ENCODE results near the gene CLDN22. TPM values are rescaled to one million over a fixed set of nuclear protein-coding genes. Genes with fewer than 3 reads are reported as not detected.

The CLDN22 gene
- total RNA-seq, 2 experiments from 2014 or later: not detected

GRCh38 chr4:183314806-183315205 lies 5.3 kb downstream of the CLDN22 start:
- Mint-ChIP-seq H3K4me1 (no peaks in the 10 kb centered on the region), H3K9me3 (no peaks in the 10 kb centered on the region), H3K36me3 (peaks cover 2% of the 10 kb centered on the region), H3K27me3 (no peaks in the 10 kb centered on the region), H3K4me3 (no peak overlapping the region), H3K27ac (no peak overlapping the region)
- DNase-seq: no peak

- H3K27me3 Mint-ChIP-seq: no peaks in the 10 kb centered on the region
- no peaks in the 10 kb centered on the region for H3K9me3 Mint-ChIP-seq
- no peak for DNase-seq
- no peak overlapping the region for H3K4me3 Mint-ChIP-seq
- no peaks in the 10 kb centered on the region for H3K4me1 Mint-ChIP-seq
- peaks cover 2% of the 10 kb centered on the region for H3K36me3 Mint-ChIP-seq
- no peak overlapping the region for H3K27ac Mint-ChIP-seq
These were observed 5.7 kb downstream of the CLDN22 start for GRCh38 chr4:183314336-183314735.

DNA sequence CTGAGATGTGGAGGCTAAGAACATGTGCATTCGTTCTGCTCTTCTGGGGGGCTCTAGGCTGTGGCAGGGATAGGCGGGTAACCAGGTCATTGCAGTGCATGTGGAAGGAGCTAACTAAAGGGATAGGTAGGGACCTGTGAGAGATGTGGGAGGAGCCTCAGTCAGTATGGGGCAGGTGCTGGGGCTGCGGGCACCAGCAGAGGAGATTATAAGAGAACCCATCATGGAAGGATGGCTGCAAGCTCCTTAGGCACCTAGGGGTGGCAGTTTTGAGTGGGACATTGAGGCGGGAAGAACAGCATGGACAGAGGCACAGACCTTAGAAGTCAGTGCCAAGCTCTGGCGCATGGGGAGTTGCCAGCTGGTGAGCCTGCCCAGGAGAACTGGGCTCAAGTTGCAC lies 7.2 kb downstream of the CLDN22 start:
- no peak for DNase-seq
- H3K27me3 Mint-ChIP-seq: no peaks in the 10 kb centered on the region
- H3K4me1 Mint-ChIP-seq: no peaks in the 10 kb centered on the region
- no peaks in the 10 kb centered on the region for H3K9me3 Mint-ChIP-seq
- no peak overlapping the region for H3K4me3 Mint-ChIP-seq
- H3K27ac Mint-ChIP-seq: no peak overlapping the region
- peaks cover 2% of the 10 kb centered on the region for H3K36me3 Mint-ChIP-seq

- Mint-ChIP-seq H3K9me3 (no peaks in the 10 kb centered on the region), H3K36me3 (no peaks in the 10 kb centered on the region), H3K27ac (no peak overlapping the region), H3K4me1 (no peaks in the 10 kb centered on the region), H3K4me3 (no peak overlapping the region), H3K27me3 (no peaks in the 10 kb centered on the region)
- DNase-seq: no peak
These were observed 13.3 kb downstream of the CLDN22 start for GRCh38 chr4:183306811-183307210.

DNA sequence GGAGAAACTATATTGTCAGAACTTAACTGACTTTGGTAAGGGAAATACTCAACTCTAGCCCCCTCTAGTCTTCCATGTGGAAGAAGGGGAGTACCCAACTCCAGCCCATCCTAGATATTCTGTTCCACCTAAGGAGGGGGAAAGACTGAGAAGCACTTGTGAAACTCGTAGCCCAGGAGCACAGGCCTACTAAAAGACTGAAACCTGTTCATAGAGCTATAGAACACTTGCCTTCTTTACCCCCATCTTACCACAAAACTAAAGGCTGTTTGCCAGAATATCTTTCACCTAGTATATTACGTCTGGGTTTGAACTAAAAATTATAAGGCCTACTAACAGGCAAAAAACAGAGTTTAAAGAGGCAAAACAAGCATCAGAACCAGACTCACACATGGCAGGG lies 15.5 kb downstream of the CLDN22 start:
- no peak for DNase-seq
- Mint-ChIP-seq H3K4me1 (no peaks in the 10 kb centered on the region), H3K4me3 (no peak overlapping the region), H3K27me3 (no peaks in the 10 kb centered on the region), H3K27ac (no peak overlapping the region), H3K9me3 (no peaks in the 10 kb centered on the region), H3K36me3 (no peaks in the 10 kb centered on the region)

- no peaks in the 10 kb centered on the region for H3K4me1 Mint-ChIP-seq
- H3K4me3 Mint-ChIP-seq: no peak overlapping the region
- no peak overlapping the region for H3K27ac Mint-ChIP-seq
- H3K36me3 Mint-ChIP-seq: no peaks in the 10 kb centered on the region
- no peaks in the 10 kb centered on the region for H3K9me3 Mint-ChIP-seq
- DNase-seq: no peak
- H3K27me3 Mint-ChIP-seq: no peaks in the 10 kb centered on the region
These were observed 16.0 kb downstream of the CLDN22 start for GRCh38 chr4:183304067-183304466.

DNA sequence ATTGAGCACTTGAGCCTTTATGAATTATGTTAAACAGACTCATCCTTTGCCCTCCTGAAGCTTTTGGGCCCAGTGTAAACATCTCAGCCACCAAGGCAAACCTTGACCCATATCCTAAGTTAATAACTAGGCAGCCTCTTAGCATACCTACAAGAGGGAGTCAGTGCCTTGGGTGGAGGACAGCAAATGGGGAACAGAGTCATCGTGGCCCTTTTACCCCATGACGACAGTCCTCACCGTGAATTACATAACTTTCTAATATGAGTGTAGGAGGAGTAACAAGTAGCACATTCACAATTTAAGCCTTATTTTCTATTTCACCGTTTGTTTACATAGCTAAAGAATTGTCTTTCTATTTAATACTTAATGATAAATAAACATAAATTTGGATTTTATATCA lies 16.8 kb downstream of the CLDN22 start:
- no peak overlapping the region for H3K27ac Mint-ChIP-seq
- H3K4me3 Mint-ChIP-seq: no peak overlapping the region
- DNase-seq: no peak
- no peaks in the 10 kb centered on the region for H3K27me3 Mint-ChIP-seq
- no peaks in the 10 kb centered on the region for H3K36me3 Mint-ChIP-seq
- no peaks in the 10 kb centered on the region for H3K4me1 Mint-ChIP-seq
- no peaks in the 10 kb centered on the region for H3K9me3 Mint-ChIP-seq

GRCh38 chr4:183300655-183301054 lies 19.4 kb downstream of the CLDN22 start:
- no peaks in the 10 kb centered on the region for H3K9me3 Mint-ChIP-seq
- H3K4me1 Mint-ChIP-seq: no peaks in the 10 kb centered on the region
- no peak for DNase-seq
- H3K27me3 Mint-ChIP-seq: no peaks in the 10 kb centered on the region
- no peak overlapping the region for H3K4me3 Mint-ChIP-seq
- no peak overlapping the region for H3K27ac Mint-ChIP-seq
- peaks cover 2% of the 10 kb centered on the region for H3K36me3 Mint-ChIP-seq

GRCh38 chr4:183300070-183300469 lies 20.0 kb downstream of the CLDN22 start:
- Mint-ChIP-seq H3K4me1 (no peaks in the 10 kb centered on the region), H3K9me3 (no peaks in the 10 kb centered on the region), H3K27ac (no peak overlapping the region), H3K27me3 (no peaks in the 10 kb centered on the region), H3K36me3 (peaks cover 2% of the 10 kb centered on the region), H3K4me3 (no peak overlapping the region)
- no peak for DNase-seq

- peaks cover 2% of the 10 kb centered on the region for H3K36me3 Mint-ChIP-seq
- no peaks in the 10 kb centered on the region for H3K4me1 Mint-ChIP-seq
- H3K4me3 Mint-ChIP-seq: no peak overlapping the region
- no peaks in the 10 kb centered on the region for H3K27me3 Mint-ChIP-seq
- no peak overlapping the region for H3K27ac Mint-ChIP-seq
- no peak for DNase-seq
- H3K9me3 Mint-ChIP-seq: no peaks in the 10 kb centered on the region
These were observed 20.6 kb downstream of the CLDN22 start for GRCh38 chr4:183299464-183299863.

DNA sequence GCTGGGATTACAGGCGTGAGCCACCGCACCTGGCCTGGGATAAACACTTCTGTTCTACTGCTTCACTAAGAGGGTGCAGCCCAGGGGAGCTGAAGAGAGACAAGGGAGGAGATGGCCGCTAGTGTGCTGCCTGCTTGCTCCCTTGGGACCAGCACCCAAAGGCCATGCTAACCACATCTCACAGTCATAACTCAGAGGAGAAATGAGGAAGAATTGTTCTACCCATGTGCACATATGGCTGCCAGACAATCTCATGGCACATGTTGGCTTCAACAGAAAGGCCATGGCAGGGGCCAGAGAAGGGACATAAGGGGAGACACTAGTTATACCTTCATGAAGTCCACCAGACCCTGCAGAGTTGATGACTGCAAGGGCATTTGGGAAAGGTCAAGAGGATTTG lies 22.4 kb downstream of the CLDN22 start:
- Mint-ChIP-seq H3K27me3 (no peaks in the 10 kb centered on the region), H3K9me3 (no peaks in the 10 kb centered on the region), H3K36me3 (peaks cover 2% of the 10 kb centered on the region), H3K27ac (no peak overlapping the region), H3K4me3 (no peak overlapping the region), H3K4me1 (no peaks in the 10 kb centered on the region)
- DNase-seq: no peak

DNA sequence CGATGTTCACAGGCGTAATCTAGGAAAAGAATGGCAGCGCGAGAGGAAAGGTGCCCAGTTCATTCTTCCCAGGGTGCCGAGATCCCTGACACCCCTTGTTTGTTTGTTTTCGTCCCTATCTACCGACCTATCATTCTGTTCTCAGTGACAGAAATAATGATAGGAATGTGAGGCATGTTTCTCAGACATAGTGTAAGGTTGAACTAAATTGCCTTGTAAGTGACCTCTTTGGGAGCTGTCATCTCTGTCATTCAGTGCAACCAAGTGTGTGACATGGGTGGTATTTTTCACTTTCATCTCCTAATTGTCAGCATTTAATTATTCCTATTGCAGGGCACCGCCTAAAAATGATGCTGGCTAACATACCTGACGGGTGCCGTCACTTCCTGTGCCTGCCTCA lies 24.4 kb downstream of the CLDN22 start:
- Mint-ChIP-seq H3K27ac (no peak overlapping the region), H3K36me3 (peaks cover 2% of the 10 kb centered on the region), H3K4me1 (no peaks in the 10 kb centered on the region), H3K9me3 (no peaks in the 10 kb centered on the region), H3K4me3 (no peak overlapping the region), H3K27me3 (no peaks in the 10 kb centered on the region)
- DNase-seq: no peak

GRCh38 chr4:183291070-183291469 lies 29.0 kb downstream of the CLDN22 start:
- no peaks in the 10 kb centered on the region for H3K27me3 Mint-ChIP-seq
- no peaks in the 10 kb centered on the region for H3K4me1 Mint-ChIP-seq
- DNase-seq: no peak
- H3K9me3 Mint-ChIP-seq: no peaks in the 10 kb centered on the region
- H3K27ac Mint-ChIP-seq: no peak overlapping the region
- H3K4me3 Mint-ChIP-seq: no peak overlapping the region
- no peaks in the 10 kb centered on the region for H3K36me3 Mint-ChIP-seq

GRCh38 chr4:183289688-183290087 lies 30.4 kb downstream of the CLDN22 start:
- no peak overlapping the region for H3K27ac Mint-ChIP-seq
- H3K4me1 Mint-ChIP-seq: no peaks in the 10 kb centered on the region
- H3K27me3 Mint-ChIP-seq: no peaks in the 10 kb centered on the region
- no peaks in the 10 kb centered on the region for H3K36me3 Mint-ChIP-seq
- H3K9me3 Mint-ChIP-seq: no peaks in the 10 kb centered on the region
- DNase-seq: no peak
- H3K4me3 Mint-ChIP-seq: no peak overlapping the region

DNA sequence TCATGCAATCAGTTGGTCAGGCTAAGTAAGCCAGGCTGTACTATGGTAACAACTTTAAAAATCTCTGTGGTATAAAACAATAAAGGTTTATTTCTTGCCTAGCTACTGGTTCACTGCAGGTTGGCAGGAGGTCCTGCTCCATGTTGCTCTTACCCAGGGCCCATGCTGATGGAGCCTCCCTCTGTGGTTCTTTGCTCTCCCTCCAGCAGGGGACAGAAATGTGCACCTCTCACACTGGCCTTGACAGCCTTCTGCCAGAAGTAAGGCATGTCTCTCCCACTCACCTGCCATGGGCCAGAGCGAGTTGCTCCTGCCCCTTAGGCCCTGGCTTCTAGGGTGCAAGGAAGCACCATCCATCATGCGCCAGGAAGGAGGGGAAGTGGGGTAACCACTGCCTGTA lies 31.1 kb downstream of the CLDN22 start:
- no peak overlapping the region for H3K27ac Mint-ChIP-seq
- no peak for DNase-seq
- H3K9me3 Mint-ChIP-seq: no peaks in the 10 kb centered on the region
- no peak overlapping the region for H3K4me3 Mint-ChIP-seq
- H3K27me3 Mint-ChIP-seq: no peaks in the 10 kb centered on the region
- H3K4me1 Mint-ChIP-seq: no peaks in the 10 kb centered on the region
- no peaks in the 10 kb centered on the region for H3K36me3 Mint-ChIP-seq

GRCh38 chr4:183287677-183288076 lies 32.4 kb downstream of the CLDN22 start:
- H3K4me3 Mint-ChIP-seq: no peak overlapping the region
- no peak for DNase-seq
- H3K27me3 Mint-ChIP-seq: no peaks in the 10 kb centered on the region
- H3K27ac Mint-ChIP-seq: no peak overlapping the region
- no peaks in the 10 kb centered on the region for H3K4me1 Mint-ChIP-seq
- no peaks in the 10 kb centered on the region for H3K9me3 Mint-ChIP-seq
- H3K36me3 Mint-ChIP-seq: no peaks in the 10 kb centered on the region

DNA sequence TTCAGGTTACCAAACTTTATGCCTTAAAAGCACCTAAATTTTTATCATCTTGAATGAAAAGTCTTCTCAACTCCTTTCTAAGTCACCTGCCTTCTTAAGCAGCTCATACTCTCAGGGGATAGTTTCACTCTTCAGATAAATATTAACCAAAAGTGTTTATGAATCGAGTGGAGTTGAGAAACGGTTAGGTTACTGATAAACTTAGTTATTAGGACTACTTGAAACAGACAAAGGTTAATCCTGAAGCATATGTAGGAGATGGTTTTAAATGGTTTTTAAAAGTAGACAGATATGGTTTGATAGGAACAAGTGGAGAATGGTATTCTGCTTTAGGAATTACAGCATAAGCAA lies 32.8 kb downstream of the CLDN22 start:
- Mint-ChIP-seq H3K4me3 (no peak overlapping the region), H3K36me3 (no peaks in the 10 kb centered on the region), H3K27me3 (no peaks in the 10 kb centered on the region), H3K4me1 (no peaks in the 10 kb centered on the region), H3K9me3 (no peaks in the 10 kb centered on the region), H3K27ac (no peak overlapping the region)
- DNase-seq: no peak
